ENCODE measurements around the gene VPS26A. TPM values are rescaled to one million over a fixed set of nuclear protein-coding genes. Genes with fewer than 3 reads are reported as not detected.

The VPS26A gene
- total RNA-seq, 1 experiment from 2014 or later, result 37.4 TPM

- TF ChIP-seq ARID4B (CRISPR knock-in tag; IDR thresholded peaks at IDR 0.05; ENCODE audit: borderline replicate concordance), result no peak
- TF ChIP-seq OVOL2 (CRISPR knock-in tag; IDR thresholded peaks at IDR 0.05; ENCODE audit: borderline replicate concordance), result no peak
- no peak for TF ChIP-seq EMX1 (CRISPR knock-in tag; IDR thresholded peaks at IDR 0.05)
These were observed 91.6 kb downstream of the VPS26A start (continued) for GRCh38 chr10:69215405-69216171.

GRCh38 chr10:69216577-69217118 is 92.7 kb downstream of the VPS26A start:
- Mint-ChIP-seq H3K36me3 (no peaks in the 10 kb centered on the region), H3K4me3 (no peak overlapping the region), H3K27me3 (ENCODE audit: low read depth) (no peaks in the 10 kb centered on the region), H3K9me3 (no peaks in the 10 kb centered on the region), H3K4me1 (no peaks in the 10 kb centered on the region), H3K27ac (no peak overlapping the region)
- ChIA-PET POLR2A (no interaction called here), CTCF (interaction anchor here (2.0 kb wide), 1 partner anchor 192 kb away, joined by 7 read pairs; no protein-coding TSS in a partner anchor)
- ATAC-seq, result no peak
- no peak for DNase-seq (ENCODE audit: low spot score)
- TF ChIP-seq TEAD4 (CRISPR knock-in tag; IDR thresholded peaks at IDR 0.05) (no peak), ZNF263 (CRISPR knock-in tag; IDR thresholded peaks at IDR 0.05; ENCODE audit: low read depth) (no peak), HMGA2 (CRISPR knock-in tag; IDR thresholded peaks at IDR 0.05) (no peak), ATF2 (CRISPR knock-in tag; IDR thresholded peaks at IDR 0.05; ENCODE audit: borderline replicate concordance, low read depth) (no peak), HMGXB4 (CRISPR knock-in tag; IDR thresholded peaks at IDR 0.05) (no peak), USF1 (CRISPR knock-in tag; IDR thresholded peaks at IDR 0.05) (no peak), MLX (CRISPR knock-in tag; IDR thresholded peaks at IDR 0.05) (no peak), OVOL2 (CRISPR knock-in tag; IDR thresholded peaks at IDR 0.05; ENCODE audit: borderline replicate concordance) (no peak), ZNF416 (CRISPR knock-in tag; IDR thresholded peaks at IDR 0.05) (no peak), STAT6 (CRISPR knock-in tag; conservative IDR thresholded peaks at IDR 0.05; ENCODE audit: low read depth) (no peak), ZNF396 (CRISPR knock-in tag; IDR thresholded peaks at IDR 0.05; ENCODE audit: borderline replicate concordance) (no peak), PRRX2 (CRISPR knock-in tag; IDR thresholded peaks at IDR 0.05) (no peak), SMAD3 (CRISPR knock-in tag; IDR thresholded peaks at IDR 0.05; ENCODE audit: borderline replicate concordance) (no peak), FOXK1 (CRISPR knock-in tag; IDR thresholded peaks at IDR 0.05) (no peak), USF2 (CRISPR knock-in tag; IDR thresholded peaks at IDR 0.05) (no peak), ZMAT4 (CRISPR knock-in tag; IDR thresholded peaks at IDR 0.05) (no peak), IRF2 (CRISPR knock-in tag; IDR thresholded peaks at IDR 0.05; ENCODE audit: borderline replicate concordance, low read depth) (no peak)
